IMR-90 (cell line): ENCODE data around the gene TMEM26. TPM values are rescaled to one million over a fixed set of nuclear protein-coding genes. Genes with fewer than 3 reads are reported as not detected.

ENCODE experiments used
- ATAC-seq: fragments of 200-7000 bp; cut with Tn5 transposase; 2 replicates; pipeline ENCODE4 v1.9.1; 2020; ENCODE audit warnings: low read depth, mild to moderate bottlenecking, moderate library complexity
- BruUV-seq: library from RNA; stranded (reverse); fragments of 400-500 nt; replicated peaks from 2 replicates; lab custom pipeline; 2021; lab: Mats Ljungman, UMichigan
- CTCF ChIA-PET: fragments of 300-600 bp; formaldehyde crosslinking; extraction: SDS; loops from one replicate; lab custom pipeline; 2021; ENCODE audit warnings: antibody characterized with exemption; lab: Yijun Ruan, JAX
- POLR2A ChIA-PET: fragments of 300-600 bp; sonication (Branson Sonifier 250); formaldehyde crosslinking; loops from one replicate; lab custom pipeline; 2022; ENCODE audit warnings: antibody characterized with exemption; ENCODE audit not compliant: unreplicated experiment; lab: Charles Lee
- DNase-seq: peaks from one replicate; pipeline ENCODE4 v3.0.0; 2013
- H2AFZ ChIP-seq: replicated peaks from 2 replicates; pipeline ENCODE3; 2013; ENCODE audit warnings: low read length, mild to moderate bottlenecking; ENCODE audit not compliant: poor library complexity
- H2AK5ac ChIP-seq: 2 replicates; pipeline ENCODE4 v1.6.1; 2013; ENCODE audit warnings: low read depth, low read length, inconsistent platforms
- H2AK9ac ChIP-seq: replicated peaks from 2 replicates; pipeline ENCODE3; 2013; ENCODE audit warnings: mild to moderate bottlenecking, low read depth, low read length, moderate library complexity; ENCODE audit not compliant: poor library complexity
- H2BK120ac ChIP-seq: 2 replicates; pipeline ENCODE4 v1.6.1; 2013; ENCODE audit warnings: low read depth, low read length, inconsistent platforms
- H2BK15ac ChIP-seq: 3 replicates; pipeline ENCODE4 v1.6.1; 2013; ENCODE audit warnings: low read depth, low read length, inconsistent platforms
- H2BK20ac ChIP-seq: 2 replicates; pipeline ENCODE4 v1.6.1; 2013; ENCODE audit warnings: low read depth, mild to moderate bottlenecking, inconsistent platforms, low read length, moderate library complexity
- H2BK5ac ChIP-seq: 2 replicates; pipeline ENCODE4 v1.6.1; 2013; ENCODE audit warnings: mild to moderate bottlenecking, low read depth, low read length, inconsistent platforms; ENCODE audit not compliant: poor library complexity, severe bottlenecking
- H3K14ac ChIP-seq: replicated peaks from 2 replicates; pipeline ENCODE4 v1.6.1; 2013; ENCODE audit warnings: low read depth, low read length, inconsistent platforms
- H3K18ac ChIP-seq: 2 replicates; pipeline ENCODE4 v1.6.1; 2013; ENCODE audit warnings: low read depth, low read length, control low read depth
- H3K23ac ChIP-seq: 2 replicates; pipeline ENCODE4 v1.6.1; 2013; ENCODE audit warnings: low read depth, low read length, inconsistent platforms
- H3K27ac ChIP-seq: 2 replicates; pipeline ENCODE4 v1.5.1; 2013; ENCODE audit warnings: mild to moderate bottlenecking, control low read depth, low read length; ENCODE audit not compliant: insufficient read depth
- H3K27me3 ChIP-seq: 2 replicates; pipeline ENCODE4 v1.6.1; 2013; ENCODE audit warnings: low read length; ENCODE audit not compliant: control insufficient read depth, insufficient read depth
- H3K36me3 ChIP-seq: 2 replicates; pipeline ENCODE4 v1.6.1; 2013; ENCODE audit warnings: low read length, mixed read lengths; ENCODE audit not compliant: control insufficient read depth, insufficient read depth
- H3K4ac ChIP-seq: 2 replicates; pipeline ENCODE4 v1.6.1; 2013; ENCODE audit warnings: low read depth, low read length, inconsistent platforms
- H3K4me1 ChIP-seq: 2 replicates; pipeline ENCODE4 v1.6.1; 2013; ENCODE audit warnings: low read length, mixed read lengths; ENCODE audit not compliant: control insufficient read depth, insufficient read depth
- H3K4me2 ChIP-seq: 2 replicates; pipeline ENCODE4 v1.6.1; 2013; ENCODE audit warnings: low read depth, mild to moderate bottlenecking, control low read depth, low read length, moderate library complexity
- H3K4me3 ChIP-seq: 2 replicates; pipeline ENCODE4 v1.5.1; 2013; ENCODE audit warnings: low read depth, mild to moderate bottlenecking, control low read depth, low read length, moderate library complexity; ENCODE audit not compliant: insufficient read depth
- H3K56ac ChIP-seq: 2 replicates; pipeline ENCODE4 v1.6.1; 2013; ENCODE audit warnings: low read length, inconsistent platforms; ENCODE audit not compliant: insufficient read depth; ENCODE audit errors: extremely low read depth
- H3K79me1 ChIP-seq, 2 experiments: 2 replicates each; pipeline ENCODE4 v1.6.1; 2013; ENCODE audit warnings: low read length in 2 of 2, inconsistent platforms in 1 of 2, low read depth in 1 of 2
- H3K9ac ChIP-seq: 2 replicates; pipeline ENCODE4 v1.6.1; 2013; ENCODE audit warnings: low read depth, low read length, control low read depth
- H3K9me1 ChIP-seq: 2 replicates; pipeline ENCODE4 v1.6.1; 2013; ENCODE audit warnings: low read length, inconsistent platforms; ENCODE audit not compliant: insufficient read depth
- H3K9me3 ChIP-seq: 2 replicates; pipeline ENCODE4 v1.6.1; 2013; ENCODE audit warnings: low read length; ENCODE audit not compliant: control insufficient read depth, insufficient read depth
- H4K20me1 ChIP-seq: 2 replicates; pipeline ENCODE4 v1.6.1; 2013; ENCODE audit warnings: low read length, inconsistent platforms; ENCODE audit not compliant: insufficient read depth
- H4K5ac ChIP-seq: 2 replicates; pipeline ENCODE4 v1.6.1; 2013; ENCODE audit warnings: mild to moderate bottlenecking, low read depth, low read length, control low read depth
- H4K8ac ChIP-seq, 2 experiments: 2 replicates each; pipeline ENCODE4 v1.6.1; 2013; ENCODE audit warnings: low read depth in 2 of 2, low read length in 2 of 2, control low read depth in 1 of 2, inconsistent platforms in 1 of 2
- H4K91ac ChIP-seq: 2 replicates; pipeline ENCODE4 v1.6.1; 2013; ENCODE audit warnings: low read depth, low read length, inconsistent platforms; ENCODE audit not compliant: insufficient read depth
- BHLHE40 ChIP-seq: fragments of 150-350 bp; IDR thresholded peaks from 2 replicates; pipeline ENCODE4 v1.6.1; 2016; ENCODE audit warnings: mild to moderate bottlenecking, low read depth, low read length
- CHD1 ChIP-seq: IDR thresholded peaks from 2 replicates; pipeline ENCODE4 v1.6.1; 2012; ENCODE audit warnings: low read depth, low read length, improper control_type of control experiment
- MAFK ChIP-seq: IDR thresholded peaks from 2 replicates; pipeline ENCODE4 v1.6.1; 2012; ENCODE audit warnings: low read depth, low read length, improper control_type of control experiment
- MXI1 ChIP-seq: IDR thresholded peaks from 2 replicates; pipeline ENCODE4 v1.6.1; 2012; ENCODE audit warnings: low read depth, mild to moderate bottlenecking, low read length, moderate library complexity, borderline replicate concordance
- RFX5 ChIP-seq: IDR thresholded peaks from 2 replicates; pipeline ENCODE4 v1.8.0; 2012; ENCODE audit warnings: low read depth, mild to moderate bottlenecking, low read length, moderate library complexity
- SMC3 ChIP-seq: fragments of 150-350 bp; IDR thresholded peaks from 2 replicates; pipeline ENCODE4 v1.6.1; 2016; ENCODE audit warnings: low read depth, mild to moderate bottlenecking, antibody characterized with exemption, low read length, moderate library complexity
- WGBS, 2 experiments: methylation state at CpG; one replicate each; pipeline versions ENCODE4 v1.1.5 to v1.1.7; 2013; ENCODE audit warnings: missing lambda C conversion rate in 2 of 2; ENCODE audit not compliant: insufficient read length in 1 of 2; ENCODE audit errors: extremely low coverage in 2 of 2; 5-methylcytosine and 5-hydroxymethylcytosine counted together
- dilution Hi-C: fragments of 300-500 bp; cut with HindIII; formaldehyde crosslinking; loops from one replicate; pipeline ENCODE4 v1.14.3; 2018; ENCODE audit warnings: low sequenced_read_pairs; ENCODE audit not compliant: unreplicated experiment
- in situ Hi-C: fragments of 300-500 bp; cut with MboI; formaldehyde crosslinking; loops from 3 replicates; pipeline ENCODE4 v1.14.3; 2019; ENCODE audit warnings: low sequenced_read_pairs, inconsistent platforms, mixed read lengths
- intact Hi-C: fragments of 100-400 bp; cut with micrococcal nuclease; formaldehyde crosslinking; loops from 2 replicates; pipeline ENCODE4 v1.10.0; 2022
- polyA plus RNA-seq, 3 experiments: library from polyadenylated mRNA; depleted of rRNA; stranded (reverse); fragments of >200 nt; gene quantifications; 2 replicates each; pipeline ENCODE4 v1.2.3, GENCODE V29; 2012; ENCODE audit warnings: low replicate concordance in 1 of 3
- total RNA-seq: library from RNA; depleted of rRNA; stranded (reverse); fragments of >200 nt; gene quantifications from 2 replicates; pipeline ENCODE4 v1.2.3, GENCODE V29; 2012
- TF ChIP-seq, protein P1 (sequence below): fragments of 150-350 bp; IDR thresholded peaks from 2 replicates; pipeline ENCODE4 v1.6.1; 2016; ENCODE audit warnings: low read depth, mild to moderate bottlenecking, low read length, moderate library complexity, borderline replicate concordance

The TMEM26 gene
- total and polyA plus RNA-seq, 2 of the 4 experiments (the other 2 are of a cell fraction), result 0.22 to 0.36 TPM

DNA sequence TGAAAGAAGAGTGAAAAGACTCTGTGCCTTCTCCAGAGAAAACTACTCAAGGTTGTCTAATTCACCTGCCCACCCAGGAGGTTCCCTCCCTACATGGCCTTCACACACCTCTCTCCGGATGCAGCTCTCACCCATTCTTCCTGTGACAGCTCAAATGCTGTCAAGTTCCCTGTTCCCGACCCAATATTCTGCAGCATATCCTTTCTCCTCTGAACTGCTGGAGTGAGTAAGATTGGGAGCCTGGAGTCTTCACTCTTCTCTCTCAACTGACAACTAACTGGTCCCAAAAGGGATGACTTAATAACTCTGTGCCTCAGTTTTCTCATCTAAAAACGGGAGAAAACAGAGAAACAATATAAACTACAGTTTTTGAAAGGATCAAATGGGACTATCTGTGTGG is 5.1 kb downstream of the TMEM26 start:
- no peak for ATAC-seq
- Histone ChIP-seq H3K56ac (peak overlapping the region; percentile 26; the same call in 1 of the 2 replicates), H2BK120ac (no peak overlapping the region), H3K27me3 (peaks cover 3% of the 10 kb centered on the region; the same call in 1 of the 2 replicates), H3K9ac (no peak overlapping the region), H2AK9ac (no peak overlapping the region), H2BK15ac (peak overlapping the region; percentile 37), H4K91ac (no peak overlapping the region), H3K4me1 (peaks cover 7% of the 10 kb centered on the region; the same call in 1 of the 2 replicates), H2BK20ac (no peak overlapping the region), H3K4ac (no peak overlapping the region), H3K14ac (no peak overlapping the region), H3K4me2 (no peak overlapping the region), H4K20me1 (no peaks in the 10 kb centered on the region), H3K79me1 (no peaks in the 10 kb centered on the region), H2BK5ac (no peak overlapping the region), H3K4me3 (no peak overlapping the region), H4K8ac (no peak overlapping the region), H3K9me1 (peaks cover 10% of the 10 kb centered on the region; the same call in 1 of the 2 replicates), H3K18ac (no peak overlapping the region), H2AFZ (peak overlapping the region; percentile 56), H3K36me3 (no peaks in the 10 kb centered on the region), H3K23ac (no peak overlapping the region), H2AK5ac (peak overlapping the region; percentile 44), H4K5ac (no peak overlapping the region), H3K27ac (no peak overlapping the region), H3K9me3 (no peaks in the 10 kb centered on the region)
- TF ChIP-seq SMC3 (no peak), MXI1 (no peak), MAFK (no peak), RFX5 (no peak), BHLHE40 (no peak), CHD1 (no peak)
- TF ChIP-seq, protein P1, sequence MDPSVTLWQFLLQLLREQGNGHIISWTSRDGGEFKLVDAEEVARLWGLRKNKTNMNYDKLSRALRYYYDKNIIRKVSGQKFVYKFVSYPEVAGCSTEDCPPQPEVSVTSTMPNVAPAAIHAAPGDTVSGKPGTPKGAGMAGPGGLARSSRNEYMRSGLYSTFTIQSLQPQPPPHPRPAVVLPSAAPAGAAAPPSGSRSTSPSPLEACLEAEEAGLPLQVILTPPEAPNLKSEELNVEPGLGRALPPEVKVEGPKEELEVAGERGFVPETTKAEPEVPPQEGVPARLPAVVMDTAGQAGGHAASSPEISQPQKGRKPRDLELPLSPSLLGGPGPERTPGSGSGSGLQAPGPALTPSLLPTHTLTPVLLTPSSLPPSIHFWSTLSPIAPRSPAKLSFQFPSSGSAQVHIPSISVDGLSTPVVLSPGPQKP, result no peak
- intact Hi-C loops, result no loop called here
- BruUV-seq, result no TSS peak
- in situ Hi-C loops, result no loop called here
- CTCF ChIA-PET, result no interaction called here
- WGBS, 2 experiments, result no CpG with 5 or more reads among the region's 3 CpGs
- POLR2A ChIA-PET, result no interaction called here
- dilution Hi-C loops, result no loop called here
- DNase-seq, result no peak
